ENCODE data around the gene TRMT2A.

Gene TRMT2A

DNA sequence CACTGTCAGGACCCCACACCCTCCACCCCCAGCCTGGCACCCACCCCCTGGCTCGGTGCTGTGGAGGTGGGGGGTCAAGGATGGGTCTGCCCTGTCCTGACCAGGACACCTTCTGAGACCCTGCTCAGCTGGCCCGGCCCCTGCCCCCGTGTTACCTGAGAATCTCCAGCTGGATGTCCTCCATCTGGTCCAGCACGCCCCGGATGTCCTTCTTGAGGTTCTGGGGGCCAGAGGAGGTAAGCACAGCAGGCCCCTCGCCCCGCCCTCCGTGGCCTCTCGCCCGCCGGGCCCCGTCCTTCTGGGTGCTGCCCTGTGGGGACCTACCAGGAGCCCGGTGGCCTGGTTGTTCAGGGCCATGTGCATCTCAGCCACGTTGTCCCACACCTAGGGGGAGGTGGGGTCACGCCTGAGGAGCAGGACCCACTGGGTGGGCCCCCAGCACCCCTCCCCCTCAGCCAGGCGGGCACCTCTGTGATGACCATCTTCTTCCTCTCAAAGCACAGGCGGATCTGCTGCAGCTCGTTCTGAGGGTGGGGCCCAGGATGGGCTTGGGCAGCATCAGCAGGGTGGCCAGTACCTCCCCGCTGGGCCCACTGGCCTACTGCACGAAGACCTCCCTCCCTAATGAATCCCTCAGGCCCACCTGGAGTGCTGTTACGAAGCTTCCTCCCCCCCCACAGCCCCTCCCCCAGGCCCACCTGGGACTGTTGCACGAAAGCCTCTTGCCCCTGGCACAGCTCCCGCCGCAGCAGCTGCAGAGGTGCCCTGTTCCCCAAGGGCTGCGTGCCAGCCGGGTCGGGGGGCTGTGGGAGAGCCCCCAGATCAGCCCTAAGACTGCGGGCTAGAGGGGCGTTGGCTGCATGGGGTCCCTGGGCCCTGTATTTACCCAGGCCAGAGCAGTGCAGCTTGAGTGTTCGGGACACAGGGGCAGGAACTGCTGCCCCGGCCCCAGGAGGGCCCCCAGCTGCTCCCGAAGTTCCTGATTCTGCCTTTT lies 32.5 kb upstream of the TRMT2A start:
- DNase-seq (ENCODE audit: low read depth): no peak

DNA sequence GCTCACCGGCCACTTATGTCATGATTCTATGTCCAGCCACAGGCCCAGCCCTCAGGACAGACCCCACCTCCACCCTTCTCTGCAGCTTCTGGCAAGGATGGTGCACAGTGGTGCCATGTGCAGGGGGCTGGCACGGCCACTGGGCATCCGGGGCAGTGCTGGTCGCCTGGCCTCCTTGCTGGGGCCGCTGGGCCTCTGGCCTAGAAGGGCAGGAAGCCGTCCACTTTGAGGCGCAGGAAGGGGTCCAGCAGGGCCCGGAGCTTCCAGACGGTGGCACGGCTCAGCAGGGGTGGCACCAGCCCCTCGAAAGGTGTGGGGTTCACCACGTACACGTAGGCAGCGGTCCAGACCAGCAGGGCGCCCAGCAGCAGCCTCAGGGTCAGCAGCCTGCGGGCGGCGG lies 31.4 kb upstream of the TRMT2A start:
- DNase-seq (ENCODE audit: low read depth): no peak

GRCh38 chr22:20147237-20147988 lies 30.4 kb upstream of the TRMT2A start:
- DNase-seq (ENCODE audit: low read depth): no peak

DNA sequence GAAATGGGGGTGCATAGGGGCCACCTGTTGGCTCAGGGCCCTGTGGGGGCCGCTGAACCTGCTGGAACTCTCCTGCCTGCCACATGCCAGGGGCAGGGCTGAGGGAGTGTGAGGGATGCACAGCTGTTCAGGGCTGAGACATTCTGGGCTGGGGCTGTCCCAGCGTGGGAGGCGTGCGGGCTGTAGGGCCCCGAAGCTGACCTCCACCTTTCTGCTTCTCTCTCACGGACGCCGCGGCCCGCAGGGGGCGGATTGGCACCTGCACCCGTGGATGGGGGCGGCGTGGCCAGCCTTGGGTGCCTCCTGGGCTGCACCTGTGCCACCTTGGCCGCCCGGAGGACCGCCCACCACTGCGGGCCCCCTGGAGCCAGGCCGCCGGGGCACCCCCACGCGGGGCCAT lies 29.8 kb upstream of the TRMT2A start:
- DNase-seq (ENCODE audit: low read depth): no peak

DNA sequence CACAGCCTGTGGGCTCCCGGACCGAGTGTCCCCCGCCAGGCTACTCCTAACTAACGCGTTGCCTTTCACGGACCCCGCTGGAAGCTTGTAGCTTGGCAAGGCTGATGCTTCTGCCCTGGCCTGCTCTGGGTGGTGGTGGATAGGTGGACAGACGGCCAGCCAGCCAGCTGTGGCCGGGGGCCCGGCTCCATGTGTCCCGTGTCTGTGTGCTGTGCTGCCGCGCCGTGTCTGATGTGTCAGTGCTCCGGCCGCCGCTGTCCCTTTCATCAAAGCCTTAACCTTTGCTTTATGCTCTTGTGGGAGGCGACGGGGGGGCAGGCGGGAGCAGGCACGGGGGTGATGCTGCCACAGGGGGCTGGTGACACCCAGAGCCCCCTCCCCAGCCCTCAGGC lies 28.8 kb upstream of the TRMT2A start:
- no peak for DNase-seq (ENCODE audit: low read depth)

DNA sequence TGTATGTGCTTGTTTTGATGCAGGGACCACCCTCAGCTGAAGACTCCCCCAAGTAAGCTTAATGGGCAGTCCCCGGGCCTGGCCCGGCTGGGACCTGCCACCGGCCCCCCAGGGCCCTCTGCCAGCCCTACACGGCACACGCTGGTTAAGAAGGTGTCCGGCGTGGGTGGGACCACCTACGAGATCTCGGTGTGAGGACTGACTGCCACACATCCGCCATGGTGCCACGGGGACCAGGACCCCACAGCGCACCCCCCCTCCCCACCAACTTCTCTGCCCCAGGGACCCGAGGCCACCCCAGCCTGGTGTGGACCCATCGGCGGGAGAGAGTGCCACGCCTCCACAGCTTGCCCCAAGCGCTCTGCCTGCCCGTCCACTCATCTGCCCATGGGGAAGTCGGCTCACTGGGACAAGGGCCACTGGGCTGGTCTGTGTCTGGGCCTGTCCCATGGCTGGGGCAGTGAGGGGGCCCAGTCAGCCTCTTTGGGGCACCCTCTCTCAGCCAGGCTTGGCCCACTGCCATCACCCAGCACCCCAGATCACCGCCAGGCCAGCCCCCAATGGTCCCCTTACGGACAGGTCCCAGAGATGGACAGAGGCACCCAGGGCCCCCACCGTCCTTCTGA lies 28.3 kb upstream of the TRMT2A start:
- DNase-seq (ENCODE audit: low read depth): no peak

DNA sequence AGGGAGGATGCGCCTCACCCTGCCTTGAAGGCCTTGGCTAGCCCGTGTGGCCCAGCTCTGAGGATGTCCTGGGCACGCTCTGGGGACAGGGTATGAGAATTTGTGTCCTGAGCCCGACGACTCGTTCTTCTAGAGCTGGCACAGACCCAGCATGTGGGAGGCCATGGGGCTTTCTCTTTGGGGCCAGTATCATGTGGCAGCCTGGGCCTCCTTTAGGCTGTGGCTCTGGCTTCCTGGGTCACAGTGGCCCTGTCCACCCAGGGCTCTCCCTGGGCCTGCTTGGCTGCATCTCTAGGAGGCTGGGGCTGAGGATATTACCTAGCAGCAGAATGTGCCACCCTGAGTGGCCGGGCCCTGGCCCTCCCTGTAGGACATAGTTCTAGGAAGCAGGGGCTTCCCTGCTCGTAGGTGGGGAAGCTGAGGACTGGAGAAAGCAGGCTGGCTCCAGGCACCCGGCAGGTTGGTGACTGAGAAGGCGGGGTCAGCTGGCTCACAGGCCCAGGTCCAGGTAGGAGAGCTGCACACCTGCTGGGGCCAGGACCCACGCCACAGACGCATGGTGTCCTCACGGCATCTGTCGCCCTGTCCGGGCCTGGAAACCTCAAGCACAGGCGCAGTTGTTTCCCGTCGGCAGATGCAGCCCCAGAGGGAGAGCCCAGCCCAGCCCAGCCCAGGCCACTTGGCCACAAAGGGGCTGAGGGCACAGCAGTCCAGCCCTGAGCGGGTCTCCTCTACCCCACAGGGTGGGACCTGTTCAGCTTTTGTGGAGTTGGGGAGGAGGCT lies 27.0 kb upstream of the TRMT2A start:
- no peak for DNase-seq (ENCODE audit: low read depth)

GRCh38 chr22:20142711-20143621 lies 25.9 kb upstream of the TRMT2A start:
- no peak for DNase-seq (ENCODE audit: low read depth)

GRCh38 chr22:20141186-20142077 lies 24.4 kb upstream of the TRMT2A start:
- DNase-seq (ENCODE audit: low read depth): peak; percentile 65

GRCh38 chr22:20140521-20140964 lies 23.5 kb upstream of the TRMT2A start:
- DNase-seq (ENCODE audit: low read depth): no peak

GRCh38 chr22:20140107-20140445 lies 23.1 kb upstream of the TRMT2A start:
- DNase-seq (ENCODE audit: low read depth): no peak

- no peak for DNase-seq (ENCODE audit: low read depth)
Observed at GRCh38 chr22:20139391-20140106, 22.5 kb upstream of the TRMT2A start.

DNA sequence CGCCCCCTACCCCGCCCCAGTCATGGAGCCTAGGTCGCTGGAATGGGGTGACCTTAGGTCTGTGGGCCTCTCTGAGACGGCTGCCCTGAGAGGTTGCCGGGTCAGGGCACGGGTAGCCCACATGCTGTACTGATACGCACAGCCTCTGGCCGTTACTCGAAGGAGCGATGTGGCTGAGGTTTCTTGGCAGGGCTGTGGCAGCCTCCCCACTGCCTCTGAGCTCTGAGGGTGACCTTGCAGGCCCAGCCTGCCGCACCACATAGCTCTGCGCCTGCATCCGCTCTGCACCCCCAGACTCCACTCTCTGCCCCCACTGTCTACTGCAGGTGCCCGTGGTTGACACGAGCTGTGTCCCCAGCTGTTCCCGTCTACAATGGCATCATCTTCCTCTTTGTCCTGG lies 21.8 kb upstream of the TRMT2A start:
- DNase-seq (ENCODE audit: low read depth): no peak

DNA sequence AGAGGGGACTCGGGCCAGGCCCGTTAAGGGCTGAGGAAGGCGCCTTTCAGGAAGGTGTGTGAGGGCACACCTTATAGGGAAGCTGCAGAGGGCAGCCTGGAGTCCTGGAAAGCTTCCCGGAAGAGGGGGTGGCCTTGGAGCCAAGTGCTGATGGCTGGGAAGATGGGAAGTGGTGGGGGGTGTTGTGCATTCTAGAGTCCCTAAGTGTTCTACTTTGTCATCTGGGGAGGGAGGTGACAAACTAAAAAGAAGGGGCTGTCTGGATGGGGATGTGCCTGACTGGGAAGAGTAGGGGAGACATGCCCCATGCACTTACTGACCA lies 21.4 kb upstream of the TRMT2A start:
- no peak for DNase-seq (ENCODE audit: low read depth)

DNA sequence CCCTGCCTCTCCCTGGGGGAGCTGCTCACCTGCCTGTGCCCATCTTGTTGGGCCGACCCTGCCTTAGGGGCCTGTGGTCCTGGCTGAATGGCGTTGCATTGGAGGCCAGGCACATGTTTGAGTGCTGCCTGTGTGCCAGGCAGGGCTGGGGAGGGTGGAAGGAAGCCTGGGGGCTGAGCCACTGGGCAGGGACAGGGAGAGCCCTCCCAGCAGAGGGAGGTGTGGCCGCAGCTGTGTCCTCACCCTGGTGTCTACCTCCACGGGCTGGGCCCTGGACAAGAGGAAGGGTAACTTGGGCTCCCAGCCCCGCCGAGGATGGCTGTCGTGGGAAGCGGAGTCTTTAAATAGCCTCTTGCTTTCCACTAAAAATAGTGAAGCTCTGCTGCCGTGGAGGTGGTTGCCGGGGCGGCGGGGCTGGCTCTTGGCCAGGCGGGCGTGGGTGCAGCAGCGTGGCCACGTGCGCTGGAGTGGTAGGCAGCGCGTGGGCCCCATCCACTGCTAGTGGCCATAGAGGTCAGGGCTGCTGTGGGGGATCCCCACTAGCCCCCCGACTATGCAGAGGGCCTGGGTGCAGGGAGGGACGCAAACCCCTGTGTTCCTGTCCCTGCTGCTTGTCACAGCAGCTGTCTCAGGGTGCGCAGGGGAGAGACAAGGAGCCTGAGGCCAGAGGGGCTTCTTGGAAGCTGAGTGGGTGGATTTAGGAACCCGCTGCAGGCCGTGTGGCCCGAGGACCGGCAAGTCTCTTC lies 20.8 kb upstream of the TRMT2A start:
- no peak for DNase-seq (ENCODE audit: low read depth)

- no peak for DNase-seq (ENCODE audit: low read depth)
Observed at GRCh38 chr22:20137113-20137512, 20.1 kb upstream of the TRMT2A start.

DNA sequence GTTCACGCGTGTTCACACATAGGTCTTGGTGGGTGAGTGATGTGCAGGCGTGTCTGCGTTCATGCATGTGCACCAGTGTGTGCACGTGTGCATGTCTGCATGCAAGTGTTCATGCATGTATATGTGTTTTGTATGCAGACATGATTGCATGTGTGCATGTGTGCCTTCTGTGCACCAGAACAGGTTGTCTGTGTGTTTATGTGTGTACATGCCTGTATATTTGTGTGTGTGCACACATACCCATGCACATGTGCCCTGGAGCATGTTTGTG lies 19.5 kb upstream of the TRMT2A start:
- no peak for DNase-seq (ENCODE audit: low read depth)

DNA sequence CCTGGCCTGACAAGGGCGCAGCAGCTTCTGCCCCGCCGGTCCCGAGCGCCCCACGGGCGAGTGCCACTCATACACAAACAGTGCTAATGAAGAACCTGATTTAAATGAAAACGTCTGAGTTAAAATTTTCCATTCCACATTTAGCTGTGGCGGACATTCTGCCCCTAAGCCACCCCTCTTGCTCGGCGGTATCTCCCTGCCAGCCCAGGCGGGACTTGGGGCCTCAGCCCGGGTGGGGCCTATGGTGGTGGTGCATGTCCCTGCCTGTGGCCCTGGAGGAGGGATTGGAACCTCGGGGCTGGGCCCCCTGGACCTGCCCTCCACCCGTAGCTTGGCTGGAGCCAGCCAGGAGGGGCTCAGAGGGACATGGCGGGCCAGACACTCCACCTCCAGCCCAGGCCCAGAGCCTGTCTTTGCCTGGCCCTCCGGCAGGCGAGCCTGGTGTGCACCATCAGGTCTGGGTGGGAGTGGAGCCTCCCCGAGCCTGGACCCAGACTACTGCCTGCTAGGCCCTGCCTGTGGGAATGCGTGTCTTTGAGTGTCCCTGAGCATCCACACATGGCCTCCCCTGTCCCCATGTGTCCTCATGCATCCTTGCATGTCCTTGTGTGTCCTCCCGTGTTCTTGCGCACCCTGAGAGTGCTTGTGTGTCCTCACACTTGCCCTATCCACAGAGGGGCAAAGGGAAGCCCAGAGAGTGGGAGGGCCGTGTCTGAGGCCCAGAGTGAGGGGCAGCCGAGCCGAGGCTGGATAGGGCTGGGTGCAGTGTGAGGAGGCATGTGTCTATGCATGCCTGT lies 19.0 kb upstream of the TRMT2A start:
- DNase-seq (ENCODE audit: low read depth): no peak
